Measurements from ENCODE around the gene DIDO1.

Gene DIDO1

DNA sequence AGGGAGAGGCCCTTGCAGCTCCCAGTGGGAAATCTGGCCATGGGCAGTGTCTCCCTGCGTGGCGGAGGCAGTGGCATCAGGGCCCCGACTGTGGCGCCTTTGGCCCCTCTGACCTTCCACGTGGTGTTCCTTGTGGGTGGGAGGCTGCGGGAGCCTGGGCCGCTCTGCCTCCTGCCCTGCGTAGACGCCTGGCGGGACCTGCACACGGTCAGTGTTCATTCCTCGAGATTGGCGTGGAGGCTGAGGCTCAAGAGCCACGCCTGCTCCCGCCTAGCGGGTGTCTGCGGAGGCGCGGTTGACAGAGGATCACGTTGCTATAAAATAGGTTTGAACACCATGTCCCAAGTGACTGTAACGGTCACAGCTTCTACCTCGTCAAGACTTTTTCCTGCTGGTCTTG lies 95.5 kb downstream of the DIDO1 start:
- Histone ChIP-seq H3K9ac (ENCODE audit: low read length) (no peak overlapping the region), H3K27me3 (ENCODE audit: control insufficient read depth, insufficient read depth, low read length) (no peaks in the 10 kb centered on the region), H3K4me1 (ENCODE audit: control insufficient read depth, insufficient read depth, low read length) (peaks cover 25% of the 10 kb centered on the region), H3K36me3 (ENCODE audit: control insufficient read depth, insufficient read depth, low read length) (no peaks in the 10 kb centered on the region), H3K4me3 (ENCODE audit: low read length) (no peak overlapping the region), H3K9me3 (ENCODE audit: control insufficient read depth, low read length) (no peaks in the 10 kb centered on the region)

DNA sequence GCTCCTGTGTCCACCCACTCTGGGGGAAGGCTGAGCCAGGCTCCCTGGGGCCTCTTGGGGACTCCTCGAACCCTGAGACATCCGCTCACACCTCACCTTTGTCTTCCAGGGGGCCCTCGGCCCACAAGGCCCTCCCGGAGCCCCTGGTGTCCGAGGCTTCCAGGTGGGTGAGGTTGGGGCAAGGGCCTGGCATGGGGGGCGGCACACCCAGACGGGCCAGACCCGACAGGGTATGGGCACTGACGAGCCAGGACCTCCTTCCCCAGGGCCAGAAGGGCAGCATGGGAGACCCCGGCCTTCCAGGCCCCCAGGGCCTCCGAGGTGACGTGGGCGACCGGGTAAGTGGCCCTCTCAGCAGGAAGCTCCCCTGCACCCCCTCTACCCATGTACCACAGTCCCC lies 96.1 kb downstream of the DIDO1 start:
- Histone ChIP-seq H3K36me3 (ENCODE audit: control insufficient read depth, insufficient read depth, low read length) (no peaks in the 10 kb centered on the region), H3K4me3 (ENCODE audit: low read length) (no peak overlapping the region), H3K9me3 (ENCODE audit: control insufficient read depth, low read length) (no peaks in the 10 kb centered on the region), H3K27me3 (ENCODE audit: control insufficient read depth, insufficient read depth, low read length) (no peaks in the 10 kb centered on the region), H3K9ac (ENCODE audit: low read length) (no peak overlapping the region), H3K4me1 (ENCODE audit: control insufficient read depth, insufficient read depth, low read length) (peaks cover 25% of the 10 kb centered on the region)

DNA sequence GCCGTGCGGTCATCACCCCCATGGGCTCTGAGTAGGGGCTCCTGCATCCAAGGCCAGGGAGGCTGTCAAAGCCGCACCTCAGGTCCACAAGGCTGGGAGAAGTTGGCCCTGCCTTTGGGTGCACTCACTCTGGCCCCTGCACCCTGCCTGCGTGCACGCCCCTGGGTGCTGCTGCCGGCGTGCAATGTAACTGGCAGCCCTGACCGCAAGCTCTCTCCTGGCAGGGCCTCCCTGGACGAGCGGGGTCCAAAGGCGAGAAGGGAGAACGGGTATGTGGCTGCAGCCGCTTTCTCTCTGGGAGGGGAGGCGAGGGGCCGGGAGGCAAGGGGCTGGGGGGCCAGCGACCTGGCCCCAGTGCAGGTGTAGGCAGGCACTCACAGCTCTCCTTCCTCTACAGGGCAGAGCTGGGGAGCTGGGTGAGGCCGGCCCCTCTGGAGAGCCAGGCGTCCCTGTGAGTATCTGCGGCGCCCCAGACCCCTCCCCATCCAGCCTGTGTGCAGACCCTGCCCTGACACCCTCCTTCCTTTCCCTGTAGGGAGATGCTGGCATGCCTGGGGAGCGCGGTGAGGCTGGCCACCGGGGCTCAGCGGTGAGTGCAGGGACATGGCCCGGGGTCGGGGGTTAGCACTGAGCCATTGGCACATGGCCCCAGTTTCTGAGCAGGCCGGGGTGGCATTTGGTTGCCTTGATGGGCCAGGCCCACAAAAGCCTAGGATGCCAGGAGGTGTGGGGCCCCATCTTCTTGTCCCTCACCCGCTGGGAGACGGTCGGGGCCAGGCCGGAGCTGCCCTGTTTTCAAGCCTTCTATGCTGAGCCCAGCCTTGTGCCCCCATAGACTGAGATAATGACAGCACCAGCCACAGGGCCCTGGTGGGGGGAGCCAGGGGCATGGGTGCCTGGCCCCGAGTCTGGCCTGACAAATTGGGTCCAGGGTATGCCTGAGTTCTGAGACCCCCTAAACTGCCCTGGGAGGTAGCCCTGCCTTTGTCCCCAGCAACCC lies 96.8 kb downstream of the DIDO1 start:
- no peak overlapping the region for H3K9ac ChIP-seq (ENCODE audit: low read length)
- no peaks in the 10 kb centered on the region for H3K36me3 ChIP-seq (ENCODE audit: control insufficient read depth, insufficient read depth, low read length)
- no peaks in the 10 kb centered on the region for H3K27me3 ChIP-seq (ENCODE audit: control insufficient read depth, insufficient read depth, low read length)
- H3K4me3 ChIP-seq (ENCODE audit: low read length): no peak overlapping the region
- peaks cover 27% of the 10 kb centered on the region for H3K4me1 ChIP-seq (ENCODE audit: control insufficient read depth, insufficient read depth, low read length)
- no peaks in the 10 kb centered on the region for H3K9me3 ChIP-seq (ENCODE audit: control insufficient read depth, low read length)

DNA sequence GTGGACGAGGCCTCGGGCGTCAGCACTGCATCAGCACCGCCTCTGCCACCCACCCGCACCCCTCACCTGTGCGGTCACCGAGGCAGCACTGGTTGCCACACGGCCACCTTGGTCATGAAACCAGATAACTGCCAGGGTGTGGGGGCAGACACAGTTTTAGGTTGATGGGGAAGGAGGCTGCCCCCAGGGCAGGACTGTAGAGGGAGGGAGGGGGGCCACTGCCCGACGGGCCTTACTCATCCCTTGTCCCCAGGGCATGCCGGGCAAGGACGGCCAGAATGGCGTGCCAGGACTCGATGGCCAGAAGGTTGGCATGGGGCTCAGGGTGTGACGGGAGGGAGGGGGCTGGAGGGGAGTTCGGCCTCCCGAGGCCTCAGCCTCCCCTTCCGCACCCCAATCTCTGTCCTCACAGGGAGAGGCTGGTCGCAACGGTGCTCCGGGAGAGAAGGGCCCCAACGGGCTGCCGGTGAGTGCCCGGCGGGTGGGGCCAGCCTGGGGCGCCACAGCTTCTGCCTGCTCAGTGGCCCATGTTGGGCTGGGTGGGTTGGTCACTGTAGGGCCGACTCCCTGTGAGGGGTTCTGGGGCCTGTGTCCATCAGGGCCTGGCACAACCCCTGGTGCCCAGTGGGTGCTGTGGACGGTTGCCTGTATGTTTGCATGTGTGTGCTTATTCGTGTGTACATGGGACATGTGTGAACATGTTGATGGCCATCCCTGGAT lies 97.6 kb downstream of the DIDO1 start:
- Histone ChIP-seq H3K4me1 (ENCODE audit: control insufficient read depth, insufficient read depth, low read length) (peaks cover 32% of the 10 kb centered on the region), H3K9me3 (ENCODE audit: control insufficient read depth, low read length) (no peaks in the 10 kb centered on the region), H3K9ac (ENCODE audit: low read length) (no peak overlapping the region), H3K27me3 (ENCODE audit: control insufficient read depth, insufficient read depth, low read length) (no peaks in the 10 kb centered on the region), H3K4me3 (ENCODE audit: low read length) (no peak overlapping the region), H3K36me3 (ENCODE audit: control insufficient read depth, insufficient read depth, low read length) (no peaks in the 10 kb centered on the region)

DNA sequence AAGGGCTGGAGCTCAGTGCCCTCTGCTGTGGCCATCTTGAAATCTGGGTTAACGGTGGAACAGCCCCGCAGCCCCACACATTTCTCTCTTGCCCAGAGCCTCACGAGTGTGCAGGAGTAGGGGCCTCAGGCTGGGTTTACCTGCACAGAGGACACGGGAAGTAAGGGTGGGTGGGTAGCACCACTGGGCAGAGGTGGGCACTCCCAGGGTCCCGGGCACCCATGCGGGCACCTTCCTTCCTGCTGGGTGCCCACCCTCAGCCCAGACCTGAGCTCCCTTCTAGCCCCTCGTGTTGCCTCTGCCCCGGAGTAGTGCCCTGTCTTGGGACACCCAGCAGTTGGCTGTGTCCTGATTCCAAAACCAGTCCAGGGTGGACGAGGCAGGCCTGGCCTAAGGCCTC lies 98.3 kb downstream of the DIDO1 start:
- no peak overlapping the region for H3K4me3 ChIP-seq (ENCODE audit: low read length)
- no peaks in the 10 kb centered on the region for H3K9me3 ChIP-seq (ENCODE audit: control insufficient read depth, low read length)
- H3K4me1 ChIP-seq (ENCODE audit: control insufficient read depth, insufficient read depth, low read length): peaks cover 30% of the 10 kb centered on the region
- no peaks in the 10 kb centered on the region for H3K27me3 ChIP-seq (ENCODE audit: control insufficient read depth, insufficient read depth, low read length)
- no peak overlapping the region for H3K9ac ChIP-seq (ENCODE audit: low read length)
- H3K36me3 ChIP-seq (ENCODE audit: control insufficient read depth, insufficient read depth, low read length): no peaks in the 10 kb centered on the region

All from mucosa of stomach (tissue), 1 donor.